ENCODE results near the gene MAD1L1. TPM values are rescaled to one million over a fixed set of nuclear protein-coding genes. Genes with fewer than 3 reads are reported as not detected.

MAD1L1 gene
- total and polyA plus RNA-seq, 2 of the 13 experiments (the other 11 are each of a cell fraction or from before 2014, with no cell fraction given) = 17.4 to 64.7 TPM

- ATAC-seq = no peak
- H3K79me2 ChIP-seq (ENCODE audit: insufficient read depth, low read length) = peaks cover 17% of the 10 kb centered on the region
- H3K9me3 ChIP-seq (ENCODE audit: low read length) = no peaks in the 10 kb centered on the region
- WGBS (ENCODE audit: low lambda C conversion rate) = 92% methylated on average over 7 of the region's 17 CpGs
- H3K27me3 ChIP-seq (ENCODE audit: control insufficient read depth in 1 of 2, insufficient read depth in 2 of 2, low read length in 2 of 2) = no peaks in the 10 kb centered on the region
- no peak for TF ChIP-seq FOXJ3 (CRISPR knock-in tag; IDR thresholded peaks at IDR 0.05; ENCODE audit: borderline replicate concordance)
- TF ChIP-seq RBFOX2 (IDR thresholded peaks at IDR 0.05; ENCODE audit: low read depth, low read length) = peak; percentile 33; the same call in 1 of the 2 replicates
- intact Hi-C loops (cut with micrococcal nuclease; ENCODE audit: unreplicated experiment) (no loop called here), in situ Hi-C loops (cut with HindIII; ENCODE audit: extremely low pct_ligation_motif_present, low pct_unique_long_range_greater_than_20kb) (loop anchor here (25.0 kb wide), 1 partner anchor 634 kb away; no protein-coding TSS in a partner anchor)
- no peak for DNase-seq (ENCODE audit: low spot score)
- H2AFZ ChIP-seq (ENCODE audit: low read length) = no peak overlapping the region
- no peak overlapping the region for H3K4me3 ChIP-seq (replicated peaks in 1 of 3; ENCODE audit: insufficient read depth in 1 of 3, low read depth in 2 of 3, low read length in 3 of 3)
- H3K27ac ChIP-seq (ENCODE audit: extremely low read length, insufficient read depth, low read length) = no peak overlapping the region
- BruUV-seq (replicated peaks) = no TSS peak
- ChIA-PET CTCF (ENCODE audit: low intra/inter-chr PET ratio, low total read pairs) (no interaction called here), POLR2A (no interaction called here)
- H3K4me2 ChIP-seq (ENCODE audit: low read depth, low read length) = no peak overlapping the region
- peaks cover 37 to 81% of the 10 kb centered on the region in 2 experiments; a peak in 4 of 5 replicates for H3K36me3 ChIP-seq (replicated peaks in 1 of 2; ENCODE audit: control insufficient read depth in 1 of 2, insufficient read depth in 2 of 2, low read length in 2 of 2)
- H3K9ac ChIP-seq (ENCODE audit: insufficient read depth, low read depth, low read length) = no peak overlapping the region
- no peaks in the 10 kb centered on the region for H3K4me1 ChIP-seq (ENCODE audit: insufficient read depth, low read length)
- peaks cover 2% of the 10 kb centered on the region; the same call in 1 of the 2 replicates for H4K20me1 ChIP-seq (ENCODE audit: insufficient read depth, low read length)
- no peak for FAIRE-seq
Measured at GRCh38 chr7:2220954-2221353, 11.8 kb downstream of the MAD1L1 start.

GRCh38 chr7:2220506-2220905 is 12.2 kb downstream of the MAD1L1 start:
- 85% methylated on average over 6 of the region's 16 CpGs for WGBS (ENCODE audit: low lambda C conversion rate)
- no peaks in the 10 kb centered on the region for H3K9me3 ChIP-seq (ENCODE audit: low read length)
- intact Hi-C loops (cut with micrococcal nuclease; ENCODE audit: unreplicated experiment) (no loop called here), in situ Hi-C loops (cut with HindIII; ENCODE audit: extremely low pct_ligation_motif_present, low pct_unique_long_range_greater_than_20kb) (loop anchor here (25.0 kb wide), 1 partner anchor 633 kb away; no protein-coding TSS in a partner anchor)
- no TSS peak for BruUV-seq (replicated peaks)
- ChIA-PET CTCF (ENCODE audit: low intra/inter-chr PET ratio, low total read pairs) (no interaction called here), POLR2A (no interaction called here)
- H3K9ac ChIP-seq (ENCODE audit: insufficient read depth, low read depth, low read length) = no peak overlapping the region
- no peak for FAIRE-seq
- H3K4me3 ChIP-seq (replicated peaks in 1 of 3; ENCODE audit: insufficient read depth in 1 of 3, low read depth in 2 of 3, low read length in 3 of 3) = no peak overlapping the region
- H3K36me3 ChIP-seq (replicated peaks in 1 of 2; ENCODE audit: control insufficient read depth in 1 of 2, insufficient read depth in 2 of 2, low read length in 2 of 2) = peaks cover 39 to 81% of the 10 kb centered on the region in 2 experiments; a peak in 4 of 5 replicates
- no peak overlapping the region for H2AFZ ChIP-seq (ENCODE audit: low read length)
- H3K27ac ChIP-seq (ENCODE audit: extremely low read length, insufficient read depth, low read length) = no peak overlapping the region
- no peak for DNase-seq (ENCODE audit: low spot score)
- H3K4me1 ChIP-seq (ENCODE audit: insufficient read depth, low read length) = no peaks in the 10 kb centered on the region
- peaks cover 13% of the 10 kb centered on the region for H3K79me2 ChIP-seq (ENCODE audit: insufficient read depth, low read length)
- H3K27me3 ChIP-seq (ENCODE audit: control insufficient read depth in 1 of 2, insufficient read depth in 2 of 2, low read length in 2 of 2) = no peaks in the 10 kb centered on the region
- no peak overlapping the region for H3K4me2 ChIP-seq (ENCODE audit: low read depth, low read length)
- H4K20me1 ChIP-seq (ENCODE audit: insufficient read depth, low read length) = peaks cover 2% of the 10 kb centered on the region; the same call in 1 of the 2 replicates
- no peak for ATAC-seq
- TF ChIP-seq, protein P1, sequence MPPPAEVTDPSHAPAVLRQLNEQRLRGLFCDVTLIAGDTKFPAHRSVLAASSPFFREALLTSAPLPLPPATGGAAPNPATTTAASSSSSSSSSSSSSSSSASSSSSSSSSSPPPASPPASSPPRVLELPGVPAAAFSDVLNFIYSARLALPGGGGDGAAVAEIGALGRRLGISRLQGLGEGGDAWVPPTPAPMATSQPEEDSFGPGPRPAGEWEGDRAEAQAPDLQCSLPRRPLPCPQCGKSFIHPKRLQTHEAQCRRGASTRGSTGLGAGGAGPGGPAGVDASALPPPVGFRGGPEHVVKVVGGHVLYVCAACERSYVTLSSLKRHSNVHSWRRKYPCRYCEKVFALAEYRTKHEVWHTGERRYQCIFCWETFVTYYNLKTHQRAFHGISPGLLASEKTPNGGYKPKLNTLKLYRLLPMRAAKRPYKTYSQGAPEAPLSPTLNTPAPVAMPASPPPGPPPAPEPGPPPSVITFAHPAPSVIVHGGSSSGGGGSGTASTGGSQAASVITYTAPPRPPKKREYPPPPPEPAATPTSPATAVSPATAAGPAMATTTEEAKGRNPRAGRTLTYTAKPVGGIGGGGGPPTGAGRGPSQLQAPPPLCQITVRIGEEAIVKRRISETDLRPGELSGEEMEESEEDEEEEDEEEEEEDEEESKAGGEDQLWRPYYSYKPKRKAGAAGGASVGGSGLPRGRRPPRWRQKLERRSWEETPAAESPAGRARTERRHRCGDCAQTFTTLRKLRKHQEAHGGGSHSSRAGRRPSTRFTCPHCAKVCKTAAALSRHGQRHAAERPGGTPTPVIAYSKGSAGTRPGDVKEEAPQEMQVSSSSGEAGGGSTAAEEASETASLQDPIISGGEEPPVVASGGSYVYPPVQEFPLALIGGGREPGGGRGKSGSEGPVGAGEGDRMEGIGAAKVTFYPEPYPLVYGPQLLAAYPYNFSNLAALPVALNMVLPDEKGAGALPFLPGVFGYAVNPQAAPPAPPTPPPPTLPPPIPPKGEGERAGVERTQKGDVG (CRISPR knock-in tag; IDR thresholded peaks at IDR 0.05; ENCODE audit: borderline replicate concordance) = no peak
- TF ChIP-seq SSRP1 (CRISPR knock-in tag; IDR thresholded peaks at IDR 0.05) = no peak
- TF ChIP-seq EP300 (IDR thresholded peaks at IDR 0.05; ENCODE audit: low read depth in 2 of 2, low read length in 2 of 2) = no peak
- no peak for TF ChIP-seq EP300 (CRISPR knock-in tag; IDR thresholded peaks at IDR 0.05; ENCODE audit: borderline replicate concordance)
- no peak for TF ChIP-seq ZNF557 (CRISPR knock-in tag; IDR thresholded peaks at IDR 0.05)
- TF ChIP-seq, protein P2, sequence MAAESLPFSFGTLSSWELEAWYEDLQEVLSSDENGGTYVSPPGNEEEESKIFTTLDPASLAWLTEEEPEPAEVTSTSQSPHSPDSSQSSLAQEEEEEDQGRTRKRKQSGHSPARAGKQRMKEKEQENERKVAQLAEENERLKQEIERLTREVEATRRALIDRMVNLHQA (CRISPR knock-in tag; IDR thresholded peaks at IDR 0.05) = no peak
- TF ChIP-seq HNRNPK (IDR thresholded peaks at IDR 0.05; ENCODE audit: low read depth, low read length, poor library complexity, severe bottlenecking) = no peak
- no peak for TF ChIP-seq ZNF512B (CRISPR knock-in tag; IDR thresholded peaks at IDR 0.05; ENCODE audit: borderline replicate concordance)
- no peak for TF ChIP-seq FOSL2 (CRISPR knock-in tag; IDR thresholded peaks at IDR 0.05)
- no peak for TF ChIP-seq TAF1 (CRISPR knock-in tag; IDR thresholded peaks at IDR 0.05)
- no peak for TF ChIP-seq ZNF230 (CRISPR knock-in tag; IDR thresholded peaks at IDR 0.05)

Measured in HepG2 (cell line).